Mesenchymal stem cell (in vitro differentiated cells and primary cell): Measurements from ENCODE around the gene GNAT2.

Source experiments
- DNase-seq: peaks from one replicate; pipeline ENCODE4 v3.0.0-alpha.2; 2013
- H2AFZ ChIP-seq: one replicate; pipeline ENCODE4 v1.6.1; 2013; ENCODE audit warnings: low read depth, mild to moderate bottlenecking, control low read depth, inconsistent platforms, low read length, moderate library complexity
- H2AK5ac ChIP-seq: 2 replicates; pipeline ENCODE4 v1.6.1; 2013; ENCODE audit warnings: low read length, moderate library complexity, mild to moderate bottlenecking, inconsistent platforms; ENCODE audit not compliant: severe bottlenecking
- H2BK120ac ChIP-seq: one replicate; pipeline ENCODE4 v1.6.1; 2013; ENCODE audit warnings: low read depth, mild to moderate bottlenecking, inconsistent platforms, low read length, moderate library complexity
- H2BK12ac ChIP-seq, 2 experiments: one replicate each; pipeline ENCODE4 v1.6.1; 2013; ENCODE audit warnings: inconsistent platforms in 2 of 2, low read length in 2 of 2, mild to moderate bottlenecking in 2 of 2, moderate library complexity in 2 of 2, control low read depth in 1 of 2
- H2BK15ac ChIP-seq: one replicate; pipeline ENCODE4 v1.6.1; 2013; ENCODE audit warnings: mild to moderate bottlenecking, low read depth, inconsistent platforms; ENCODE audit not compliant: poor library complexity, severe bottlenecking
- H2BK5ac ChIP-seq: 2 replicates; pipeline ENCODE4 v1.6.1; 2013; ENCODE audit warnings: low read depth, mild to moderate bottlenecking, low read length, control low read depth, inconsistent platforms; ENCODE audit not compliant: poor library complexity, severe bottlenecking
- H3K14ac ChIP-seq, 2 experiments: one replicate each; pipeline ENCODE4 v1.6.1; 2013; ENCODE audit warnings: inconsistent platforms in 2 of 2, low read length in 2 of 2, control low read depth in 1 of 2, mild to moderate bottlenecking in 1 of 2, moderate library complexity in 1 of 2
- H3K18ac ChIP-seq, 2 experiments: one replicate each; pipeline ENCODE4 v1.6.1; 2013; ENCODE audit warnings: inconsistent platforms in 2 of 2, low read length in 2 of 2, control low read depth in 1 of 2, low read depth in 1 of 2, mild to moderate bottlenecking in 1 of 2
- H3K23ac ChIP-seq, 2 experiments: one replicate each; pipeline ENCODE4 v1.6.1; 2013; ENCODE audit warnings: inconsistent platforms in 2 of 2, low read length in 2 of 2, mild to moderate bottlenecking in 2 of 2, moderate library complexity in 2 of 2, control low read depth in 1 of 2
- H3K27ac ChIP-seq: 2 replicates; pipeline ENCODE4 v1.5.1; 2013; ENCODE audit warnings: mild to moderate bottlenecking, moderate library complexity, low read length, control low read depth, inconsistent platforms; ENCODE audit not compliant: poor library complexity, severe bottlenecking
- H3K27me3 ChIP-seq, 2 experiments: 2 replicates each; pipeline versions ENCODE4 v1.6.1 to v1.7.0; 2013; ENCODE audit warnings: low read length in 2 of 2, mild to moderate bottlenecking in 2 of 2, moderate library complexity in 2 of 2, control low read depth in 1 of 2, inconsistent platforms in 1 of 2; ENCODE audit not compliant: control insufficient read depth in 1 of 2, insufficient read depth in 1 of 2
- H3K36me3 ChIP-seq, 2 experiments: 2 replicates each; pipeline versions ENCODE4 v1.6.1 to v1.7.0; 2013; ENCODE audit warnings: low read length in 2 of 2, control low read depth in 1 of 2, inconsistent platforms in 1 of 2, low read depth in 1 of 2, mild to moderate bottlenecking in 1 of 2; ENCODE audit not compliant: insufficient read depth in 2 of 2, control insufficient read depth in 1 of 2
- H3K4ac ChIP-seq, 2 experiments: one replicate each; pipeline ENCODE4 v1.6.1; 2013; ENCODE audit warnings: inconsistent platforms in 2 of 2, low read length in 2 of 2, mild to moderate bottlenecking in 2 of 2, moderate library complexity in 2 of 2, control low read depth in 1 of 2, low read depth in 1 of 2
- H3K4me1 ChIP-seq: 2 replicates; pipeline ENCODE4 v1.6.1; 2013; ENCODE audit warnings: low read depth, low read length, control low read depth; ENCODE audit not compliant: control insufficient read depth, insufficient read depth
- H3K4me2 ChIP-seq: 2 replicates; pipeline ENCODE4 v1.6.1; 2013; ENCODE audit warnings: low read length, mild to moderate bottlenecking, inconsistent platforms; ENCODE audit not compliant: poor library complexity, severe bottlenecking
- H3K4me3 ChIP-seq, 2 experiments: 2 replicates each; pipeline versions ENCODE4 v1.5.1 to v1.7.0; 2013; ENCODE audit warnings: low read length in 2 of 2, mild to moderate bottlenecking in 2 of 2, control low read depth in 1 of 2, low read depth in 1 of 2; ENCODE audit not compliant: insufficient read depth in 1 of 2
- H3K79me1 ChIP-seq: replicated peaks from 2 replicates; pipeline ENCODE4 v1.6.1; 2013; ENCODE audit warnings: mild to moderate bottlenecking, control low read depth, low read length, inconsistent platforms; ENCODE audit not compliant: poor library complexity, severe bottlenecking
- H3K9ac ChIP-seq: 2 replicates; pipeline ENCODE4 v1.7.0; 2013; ENCODE audit warnings: mild to moderate bottlenecking, low read length, moderate library complexity
- H3K9me3 ChIP-seq: 2 replicates; pipeline ENCODE4 v1.7.0; 2013; ENCODE audit warnings: mild to moderate bottlenecking, low read length; ENCODE audit not compliant: control insufficient read depth
- H4K8ac ChIP-seq: one replicate; pipeline ENCODE4 v1.6.1; 2013; ENCODE audit warnings: inconsistent platforms, mild to moderate bottlenecking, low read length, moderate library complexity
- H4K91ac ChIP-seq: one replicate; pipeline ENCODE4 v1.6.1; 2013; ENCODE audit warnings: mild to moderate bottlenecking, low read length, inconsistent platforms
- WGBS: methylation state at CpG from one replicate; pipeline ENCODE4 v1.1.7; 2013; ENCODE audit warnings: mixed read lengths; 5-methylcytosine and 5-hydroxymethylcytosine counted together

The GNAT2 gene

DNA sequence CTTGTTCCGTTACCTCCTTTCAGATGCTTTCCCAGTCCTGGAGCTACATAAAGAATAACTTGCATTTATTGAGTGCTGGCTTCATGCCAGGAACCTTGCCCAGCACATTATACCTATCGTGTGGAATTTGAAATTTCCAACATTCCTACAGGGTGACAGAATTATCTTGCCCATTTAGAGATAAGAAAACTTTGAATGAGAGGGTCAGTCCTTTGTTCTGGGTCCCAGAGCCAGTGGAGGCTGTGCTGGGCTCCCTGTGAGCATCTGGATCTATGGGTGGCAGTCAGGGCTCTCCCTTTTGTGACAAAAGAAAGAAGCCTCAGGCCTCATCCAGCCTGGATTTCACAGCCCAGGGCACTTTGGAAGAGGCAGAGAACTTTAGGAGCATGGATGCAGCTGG, 39.7 kb upstream of the GNAT2 start:
- no peak overlapping the region for H3K4ac ChIP-seq
- no peak overlapping the region for H4K91ac ChIP-seq
- no peaks in the 10 kb centered on the region for H3K27me3 ChIP-seq
- no peak overlapping the region for H2BK12ac ChIP-seq
- no peak overlapping the region for H3K4me2 ChIP-seq
- H2BK120ac ChIP-seq: no peak overlapping the region
- H3K9ac ChIP-seq: no peak overlapping the region
- DNase-seq: no peak
- H4K8ac ChIP-seq: no peak overlapping the region
- H3K79me1 ChIP-seq: no peaks in the 10 kb centered on the region
- no peak overlapping the region for H3K23ac ChIP-seq
- no peak overlapping the region for H3K18ac ChIP-seq
- H2BK5ac ChIP-seq: no peak overlapping the region
- H3K27ac ChIP-seq: no peak overlapping the region
- peaks cover 29% of the 10 kb centered on the region for H3K4me1 ChIP-seq
- H3K9me3 ChIP-seq: no peaks in the 10 kb centered on the region
- no peak overlapping the region for H3K4me3 ChIP-seq
- no peak overlapping the region for H2AFZ ChIP-seq
- H2BK15ac ChIP-seq: no peak overlapping the region
- H3K14ac ChIP-seq: no peak overlapping the region
- H3K36me3 ChIP-seq: peaks cover 7% of the 10 kb centered on the region in 2 experiments
- H2AK5ac ChIP-seq: no peak overlapping the region
- 100% methylated on average over 1 of the region's 2 CpGs for WGBS

DNA sequence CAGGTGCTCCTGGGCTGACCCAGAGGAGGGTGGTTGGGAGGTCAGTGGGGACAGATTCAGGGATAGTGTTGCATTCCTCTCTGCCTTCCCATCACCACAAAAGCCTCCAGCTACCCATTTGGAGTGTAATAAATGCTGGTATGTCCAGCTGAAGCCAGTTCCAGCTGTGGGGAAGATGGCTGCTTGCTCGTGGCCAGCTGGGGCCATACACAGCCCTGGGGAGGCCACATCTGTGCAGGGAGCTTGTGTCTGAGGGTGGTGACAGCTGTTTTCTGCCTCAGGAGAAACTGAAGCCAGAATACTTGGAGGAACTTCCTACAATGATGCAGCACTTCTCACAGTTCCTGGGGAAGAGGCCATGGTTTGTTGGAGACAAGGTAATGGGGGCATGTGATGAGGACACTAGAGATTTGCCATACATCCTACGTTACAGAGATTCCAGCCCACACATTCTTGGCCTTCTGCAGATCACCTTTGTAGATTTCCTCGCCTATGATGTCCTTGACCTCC, 39.2 kb upstream of the GNAT2 start:
- Histone ChIP-seq H2AK5ac (no peak overlapping the region), H3K27me3 (no peaks in the 10 kb centered on the region), H2AFZ (no peak overlapping the region), H3K36me3 (peaks cover 7% of the 10 kb centered on the region in 2 experiments), H3K4me3 (no peak overlapping the region), H3K18ac (no peak overlapping the region), H3K79me1 (no peaks in the 10 kb centered on the region), H3K14ac (no peak overlapping the region), H2BK120ac (no peak overlapping the region), H3K9ac (no peak overlapping the region), H4K91ac (no peak overlapping the region), H4K8ac (no peak overlapping the region), H2BK5ac (no peak overlapping the region), H3K4me2 (no peak overlapping the region), H2BK15ac (no peak overlapping the region), H2BK12ac (no peak overlapping the region), H3K4ac (no peak overlapping the region), H3K27ac (no peak overlapping the region), H3K23ac (no peak overlapping the region), H3K9me3 (no peaks in the 10 kb centered on the region), H3K4me1 (peaks cover 29% of the 10 kb centered on the region)
- no peak for DNase-seq
- 58% methylated on average over 3 of the region's 3 CpGs for WGBS

DNA sequence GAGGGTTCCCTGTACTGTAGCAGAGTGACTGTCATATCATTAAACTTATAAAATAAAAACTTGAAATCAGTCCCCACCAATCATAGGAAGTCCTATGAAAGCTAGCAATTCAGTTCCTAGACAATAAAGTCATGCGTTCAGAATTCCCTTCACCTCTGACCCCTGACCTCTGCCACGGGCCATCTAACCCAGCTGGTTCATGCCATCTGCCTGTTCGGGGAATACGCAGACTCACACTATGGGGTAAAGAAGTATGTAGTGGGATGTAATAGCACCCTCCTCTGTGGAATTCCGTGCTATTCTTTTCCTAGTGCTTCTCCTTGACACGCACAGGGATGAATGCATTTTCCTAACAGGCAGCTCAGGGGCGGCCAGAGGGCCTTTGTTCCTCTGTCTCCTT, 38.6 kb upstream of the GNAT2 start:
- H4K8ac ChIP-seq: no peak overlapping the region
- H3K4me3 ChIP-seq: no peak overlapping the region
- H3K4me2 ChIP-seq: no peak overlapping the region
- peaks cover 29% of the 10 kb centered on the region for H3K4me1 ChIP-seq
- no peaks in the 10 kb centered on the region for H3K27me3 ChIP-seq
- H3K23ac ChIP-seq: no peak overlapping the region
- no peak overlapping the region for H3K9ac ChIP-seq
- H2BK12ac ChIP-seq: no peak overlapping the region
- WGBS: 70% methylated on average over 5 of the region's 7 CpGs
- H2BK120ac ChIP-seq: no peak overlapping the region
- H2AFZ ChIP-seq: no peak overlapping the region
- H3K9me3 ChIP-seq: no peaks in the 10 kb centered on the region
- peaks cover 7% of the 10 kb centered on the region in 2 experiments for H3K36me3 ChIP-seq
- no peak overlapping the region for H2BK15ac ChIP-seq
- H2BK5ac ChIP-seq: no peak overlapping the region
- H3K79me1 ChIP-seq: no peaks in the 10 kb centered on the region
- H3K18ac ChIP-seq: no peak overlapping the region
- no peak overlapping the region for H3K4ac ChIP-seq
- DNase-seq: no peak
- no peak overlapping the region for H2AK5ac ChIP-seq
- no peak overlapping the region for H3K14ac ChIP-seq
- no peak overlapping the region for H4K91ac ChIP-seq
- H3K27ac ChIP-seq: no peak overlapping the region

DNA sequence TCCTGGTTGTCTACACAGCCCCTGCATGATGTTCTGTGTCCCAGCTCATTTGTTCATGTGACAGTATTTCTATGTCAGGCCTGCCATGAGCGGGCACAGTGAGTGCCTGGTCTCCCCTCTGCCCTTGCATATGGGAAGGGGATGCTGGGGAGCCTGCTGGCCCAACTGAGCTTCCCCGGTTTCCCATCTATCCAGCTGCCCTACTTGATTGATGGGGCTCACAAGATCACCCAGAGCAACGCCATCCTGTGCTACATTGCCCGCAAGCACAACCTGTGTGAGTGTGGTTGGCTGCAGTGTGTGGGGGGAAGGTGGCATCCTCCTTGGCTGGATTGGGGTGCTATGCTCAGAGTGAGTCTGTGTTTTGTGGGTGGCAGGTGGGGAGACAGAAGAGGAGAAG, 38.0 kb upstream of the GNAT2 start:
- no peak overlapping the region for H3K4me2 ChIP-seq
- no peak overlapping the region for H3K23ac ChIP-seq
- H3K27me3 ChIP-seq: peaks cover 0 to 4% of the 10 kb centered on the region in 2 experiments
- peaks cover 7% of the 10 kb centered on the region in 2 experiments for H3K36me3 ChIP-seq
- H3K9me3 ChIP-seq: no peaks in the 10 kb centered on the region
- H3K27ac ChIP-seq: no peak overlapping the region
- no peak overlapping the region for H2BK12ac ChIP-seq
- no peak overlapping the region for H4K8ac ChIP-seq
- H3K79me1 ChIP-seq: no peaks in the 10 kb centered on the region
- no peak for DNase-seq
- no peak overlapping the region for H3K4ac ChIP-seq
- no peak overlapping the region for H3K14ac ChIP-seq
- no peak overlapping the region for H4K91ac ChIP-seq
- H3K18ac ChIP-seq: no peak overlapping the region
- H3K9ac ChIP-seq: no peak overlapping the region
- no peak overlapping the region for H2BK5ac ChIP-seq
- peaks cover 29% of the 10 kb centered on the region for H3K4me1 ChIP-seq
- H2BK15ac ChIP-seq: no peak overlapping the region
- no peak overlapping the region for H2BK120ac ChIP-seq
- WGBS: 92% methylated on average over 4 of the region's 4 CpGs
- H2AFZ ChIP-seq: no peak overlapping the region
- no peak overlapping the region for H3K4me3 ChIP-seq
- no peak overlapping the region for H2AK5ac ChIP-seq
